GM23338 (cell line): ENCODE data around the gene SLC66A3.

Experiments used
- CREB1 ChIP-seq: fragments of 250-450 bp; sonication (Bioruptor Pico); IDR thresholded peaks from 2 replicates; pipeline ENCODE4 v1.5.0; 2020; ENCODE audit warnings: low read depth, mild to moderate bottlenecking, moderate library complexity
- EZH2 ChIP-seq: fragments of 200-600 bp; sonication (generic); IDR thresholded peaks from one replicate; pipeline ENCODE4 v1.8.0; 2017; ENCODE audit warnings: antibody characterized with exemption, mild to moderate bottlenecking, low read depth; ENCODE audit not compliant: unreplicated experiment
- EZH2phosphoT487 ChIP-seq: fragments of 200-600 bp; sonication (generic); IDR thresholded peaks from one replicate; pipeline ENCODE4 v1.8.1; 2018; ENCODE audit warnings: antibody characterized with exemption; ENCODE audit not compliant: unreplicated experiment
- JUNB ChIP-seq: IDR thresholded peaks from one replicate; pipeline ENCODE4 v1.6.1; 2016; ENCODE audit warnings: antibody characterized with exemption; ENCODE audit not compliant: unreplicated experiment
- POLR2AphosphoS5 ChIP-seq: IDR thresholded peaks from 2 replicates; pipeline ENCODE4 v1.6.1; 2016; ENCODE audit warnings: antibody characterized with exemption, low read depth
- ZNF331 ChIP-seq: fragments of 250-450 bp; sonication (Bioruptor Pico); IDR thresholded peaks from 2 replicates; pipeline ENCODE4 v1.5.0; 2020; ENCODE audit warnings: low read depth, mild to moderate bottlenecking, moderate library complexity
- TF ChIP-seq, protein P1 (sequence below), 2 experiments: fragments of 200-600 bp in 1 of 2; sonication (generic) in 1 of 2; conservative IDR thresholded peaks; 2 replicates each; pipeline versions ENCODE4 v1.5.1 to v1.6.1; 2016 to 2017; ENCODE audit warnings: antibody characterized with exemption in 2 of 2, low read depth in 2 of 2, mild to moderate bottlenecking in 2 of 2, moderate library complexity in 1 of 2
- TF ChIP-seq, protein P2 (sequence below): IDR thresholded peaks from one replicate; pipeline ENCODE4 v1.6.1; 2018; ENCODE audit warnings: antibody characterized with exemption; ENCODE audit not compliant: unreplicated experiment
- TF ChIP-seq, protein P3 (sequence below): fragments of 250-450 bp; sonication (Bioruptor Pico); IDR thresholded peaks from 2 replicates; pipeline ENCODE4 v1.5.0; 2020; ENCODE audit warnings: mild to moderate bottlenecking, moderate library complexity

DNA sequence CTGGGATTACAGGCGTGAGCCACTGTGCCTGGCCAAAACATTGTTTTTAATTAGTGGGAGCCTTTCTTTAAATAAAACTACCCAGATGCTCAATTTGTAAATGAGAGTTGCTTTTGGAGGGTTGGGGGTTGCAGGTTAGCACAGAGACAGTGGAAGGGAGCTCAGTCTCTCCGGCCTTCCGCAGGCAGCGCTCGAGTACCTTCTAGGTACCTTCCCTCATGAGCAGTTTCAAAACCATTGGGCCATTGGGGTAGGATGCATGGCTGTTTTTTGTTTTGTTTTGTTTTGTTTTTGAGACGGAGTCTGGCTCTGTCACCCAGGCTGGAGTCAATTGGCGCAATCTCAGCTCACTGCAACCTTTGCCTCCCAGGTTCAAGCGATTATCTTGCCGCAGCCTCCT lies 19.0 kb downstream of the SLC66A3 start:
- TF ChIP-seq, protein P1, sequence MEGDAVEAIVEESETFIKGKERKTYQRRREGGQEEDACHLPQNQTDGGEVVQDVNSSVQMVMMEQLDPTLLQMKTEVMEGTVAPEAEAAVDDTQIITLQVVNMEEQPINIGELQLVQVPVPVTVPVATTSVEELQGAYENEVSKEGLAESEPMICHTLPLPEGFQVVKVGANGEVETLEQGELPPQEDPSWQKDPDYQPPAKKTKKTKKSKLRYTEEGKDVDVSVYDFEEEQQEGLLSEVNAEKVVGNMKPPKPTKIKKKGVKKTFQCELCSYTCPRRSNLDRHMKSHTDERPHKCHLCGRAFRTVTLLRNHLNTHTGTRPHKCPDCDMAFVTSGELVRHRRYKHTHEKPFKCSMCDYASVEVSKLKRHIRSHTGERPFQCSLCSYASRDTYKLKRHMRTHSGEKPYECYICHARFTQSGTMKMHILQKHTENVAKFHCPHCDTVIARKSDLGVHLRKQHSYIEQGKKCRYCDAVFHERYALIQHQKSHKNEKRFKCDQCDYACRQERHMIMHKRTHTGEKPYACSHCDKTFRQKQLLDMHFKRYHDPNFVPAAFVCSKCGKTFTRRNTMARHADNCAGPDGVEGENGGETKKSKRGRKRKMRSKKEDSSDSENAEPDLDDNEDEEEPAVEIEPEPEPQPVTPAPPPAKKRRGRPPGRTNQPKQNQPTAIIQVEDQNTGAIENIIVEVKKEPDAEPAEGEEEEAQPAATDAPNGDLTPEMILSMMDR (conservative IDR thresholded peaks at IDR 0.05; ENCODE audit: low read depth in 2 of 2): no peak
- TF ChIP-seq, protein P2, sequence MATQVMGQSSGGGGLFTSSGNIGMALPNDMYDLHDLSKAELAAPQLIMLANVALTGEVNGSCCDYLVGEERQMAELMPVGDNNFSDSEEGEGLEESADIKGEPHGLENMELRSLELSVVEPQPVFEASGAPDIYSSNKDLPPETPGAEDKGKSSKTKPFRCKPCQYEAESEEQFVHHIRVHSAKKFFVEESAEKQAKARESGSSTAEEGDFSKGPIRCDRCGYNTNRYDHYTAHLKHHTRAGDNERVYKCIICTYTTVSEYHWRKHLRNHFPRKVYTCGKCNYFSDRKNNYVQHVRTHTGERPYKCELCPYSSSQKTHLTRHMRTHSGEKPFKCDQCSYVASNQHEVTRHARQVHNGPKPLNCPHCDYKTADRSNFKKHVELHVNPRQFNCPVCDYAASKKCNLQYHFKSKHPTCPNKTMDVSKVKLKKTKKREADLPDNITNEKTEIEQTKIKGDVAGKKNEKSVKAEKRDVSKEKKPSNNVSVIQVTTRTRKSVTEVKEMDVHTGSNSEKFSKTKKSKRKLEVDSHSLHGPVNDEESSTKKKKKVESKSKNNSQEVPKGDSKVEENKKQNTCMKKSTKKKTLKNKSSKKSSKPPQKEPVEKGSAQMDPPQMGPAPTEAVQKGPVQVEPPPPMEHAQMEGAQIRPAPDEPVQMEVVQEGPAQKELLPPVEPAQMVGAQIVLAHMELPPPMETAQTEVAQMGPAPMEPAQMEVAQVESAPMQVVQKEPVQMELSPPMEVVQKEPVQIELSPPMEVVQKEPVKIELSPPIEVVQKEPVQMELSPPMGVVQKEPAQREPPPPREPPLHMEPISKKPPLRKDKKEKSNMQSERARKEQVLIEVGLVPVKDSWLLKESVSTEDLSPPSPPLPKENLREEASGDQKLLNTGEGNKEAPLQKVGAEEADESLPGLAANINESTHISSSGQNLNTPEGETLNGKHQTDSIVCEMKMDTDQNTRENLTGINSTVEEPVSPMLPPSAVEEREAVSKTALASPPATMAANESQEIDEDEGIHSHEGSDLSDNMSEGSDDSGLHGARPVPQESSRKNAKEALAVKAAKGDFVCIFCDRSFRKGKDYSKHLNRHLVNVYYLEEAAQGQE: no peak
- no peak for TF ChIP-seq POLR2AphosphoS5
- no peak for TF ChIP-seq JUNB
- no peak for TF ChIP-seq EZH2
- TF ChIP-seq EZH2phosphoT487: no peak
- no peak for TF ChIP-seq CREB1 (CRISPR knock-in tag)
- TF ChIP-seq, protein P3, sequence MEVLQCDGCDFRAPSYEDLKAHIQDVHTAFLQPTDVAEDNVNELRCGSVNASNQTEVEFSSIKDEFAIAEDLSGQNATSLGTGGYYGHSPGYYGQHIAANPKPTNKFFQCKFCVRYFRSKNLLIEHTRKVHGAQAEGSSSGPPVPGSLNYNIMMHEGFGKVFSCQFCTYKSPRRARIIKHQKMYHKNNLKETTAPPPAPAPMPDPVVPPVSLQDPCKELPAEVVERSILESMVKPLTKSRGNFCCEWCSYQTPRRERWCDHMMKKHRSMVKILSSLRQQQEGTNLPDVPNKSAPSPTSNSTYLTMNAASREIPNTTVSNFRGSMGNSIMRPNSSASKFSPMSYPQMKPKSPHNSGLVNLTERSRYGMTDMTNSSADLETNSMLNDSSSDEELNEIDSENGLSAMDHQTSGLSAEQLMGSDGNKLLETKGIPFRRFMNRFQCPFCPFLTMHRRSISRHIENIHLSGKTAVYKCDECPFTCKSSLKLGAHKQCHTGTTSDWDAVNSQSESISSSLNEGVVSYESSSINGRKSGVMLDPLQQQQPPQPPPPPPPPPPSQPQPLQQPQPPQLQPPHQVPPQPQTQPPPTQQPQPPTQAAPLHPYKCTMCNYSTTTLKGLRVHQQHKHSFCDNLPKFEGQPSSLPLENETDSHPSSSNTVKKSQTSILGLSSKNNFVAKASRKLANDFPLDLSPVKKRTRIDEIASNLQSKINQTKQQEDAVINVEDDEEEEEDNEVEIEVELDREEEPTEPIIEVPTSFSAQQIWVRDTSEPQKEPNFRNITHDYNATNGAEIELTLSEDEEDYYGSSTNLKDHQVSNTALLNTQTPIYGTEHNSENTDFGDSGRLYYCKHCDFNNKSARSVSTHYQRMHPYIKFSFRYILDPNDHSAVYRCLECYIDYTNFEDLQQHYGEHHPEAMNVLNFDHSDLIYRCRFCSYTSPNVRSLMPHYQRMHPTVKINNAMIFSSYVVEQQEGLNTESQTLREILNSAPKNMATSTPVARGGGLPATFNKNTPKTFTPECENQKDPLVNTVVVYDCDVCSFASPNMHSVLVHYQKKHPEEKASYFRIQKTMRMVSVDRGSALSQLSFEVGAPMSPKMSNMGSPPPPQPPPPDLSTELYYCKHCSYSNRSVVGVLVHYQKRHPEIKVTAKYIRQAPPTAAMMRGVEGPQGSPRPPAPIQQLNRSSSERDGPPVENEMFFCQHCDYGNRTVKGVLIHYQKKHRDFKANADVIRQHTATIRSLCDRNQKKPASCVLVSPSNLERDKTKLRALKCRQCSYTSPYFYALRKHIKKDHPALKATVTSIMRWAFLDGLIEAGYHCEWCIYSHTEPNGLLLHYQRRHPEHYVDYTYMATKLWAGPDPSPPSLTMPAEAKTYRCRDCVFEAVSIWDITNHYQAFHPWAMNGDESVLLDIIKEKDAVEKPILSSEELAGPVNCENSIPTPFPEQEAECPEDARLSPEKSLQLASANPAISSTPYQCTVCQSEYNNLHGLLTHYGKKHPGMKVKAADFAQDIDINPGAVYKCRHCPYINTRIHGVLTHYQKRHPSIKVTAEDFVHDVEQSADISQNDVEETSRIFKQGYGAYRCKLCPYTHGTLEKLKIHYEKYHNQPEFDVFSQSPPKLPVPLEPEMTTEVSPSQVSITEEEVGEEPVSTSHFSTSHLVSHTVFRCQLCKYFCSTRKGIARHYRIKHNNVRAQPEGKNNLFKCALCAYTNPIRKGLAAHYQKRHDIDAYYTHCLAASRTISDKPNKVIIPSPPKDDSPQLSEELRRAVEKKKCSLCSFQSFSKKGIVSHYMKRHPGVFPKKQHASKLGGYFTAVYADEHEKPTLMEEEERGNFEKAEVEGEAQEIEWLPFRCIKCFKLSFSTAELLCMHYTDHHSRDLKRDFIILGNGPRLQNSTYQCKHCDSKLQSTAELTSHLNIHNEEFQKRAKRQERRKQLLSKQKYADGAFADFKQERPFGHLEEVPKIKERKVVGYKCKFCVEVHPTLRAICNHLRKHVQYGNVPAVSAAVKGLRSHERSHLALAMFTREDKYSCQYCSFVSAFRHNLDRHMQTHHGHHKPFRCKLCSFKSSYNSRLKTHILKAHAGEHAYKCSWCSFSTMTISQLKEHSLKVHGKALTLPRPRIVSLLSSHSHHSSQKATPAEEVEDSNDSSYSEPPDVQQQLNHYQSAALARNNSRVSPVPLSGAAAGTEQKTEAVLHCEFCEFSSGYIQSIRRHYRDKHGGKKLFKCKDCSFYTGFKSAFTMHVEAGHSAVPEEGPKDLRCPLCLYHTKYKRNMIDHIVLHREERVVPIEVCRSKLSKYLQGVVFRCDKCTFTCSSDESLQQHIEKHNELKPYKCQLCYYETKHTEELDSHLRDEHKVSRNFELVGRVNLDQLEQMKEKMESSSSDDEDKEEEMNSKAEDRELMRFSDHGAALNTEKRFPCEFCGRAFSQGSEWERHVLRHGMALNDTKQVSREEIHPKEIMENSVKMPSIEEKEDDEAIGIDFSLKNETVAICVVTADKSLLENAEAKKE (CRISPR knock-in tag): no peak
- no peak for TF ChIP-seq ZNF331 (CRISPR knock-in tag)
